ENCODE results near the gene OR6K3.

DNA sequence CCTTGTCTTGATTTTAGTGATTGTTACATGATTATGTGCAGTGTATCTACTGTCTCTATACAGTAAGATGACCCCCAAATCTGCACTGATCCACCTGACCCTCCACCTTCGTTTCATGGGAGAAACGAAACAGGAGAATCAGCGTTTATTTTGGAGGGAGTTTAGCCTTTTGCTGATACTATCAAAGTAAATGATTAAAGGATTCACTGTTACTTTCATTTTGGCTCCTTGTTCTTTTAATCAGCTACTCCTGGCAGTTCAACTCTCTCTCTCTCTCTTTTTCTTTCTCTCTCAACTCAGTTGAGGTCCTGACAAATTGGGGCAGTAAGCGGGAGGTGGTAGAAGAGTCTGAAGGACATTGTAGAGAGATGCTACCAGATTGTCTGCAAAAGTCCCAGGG, 9.9 kb upstream of the OR6K3 start:
- TF ChIP-seq, protein P1, sequence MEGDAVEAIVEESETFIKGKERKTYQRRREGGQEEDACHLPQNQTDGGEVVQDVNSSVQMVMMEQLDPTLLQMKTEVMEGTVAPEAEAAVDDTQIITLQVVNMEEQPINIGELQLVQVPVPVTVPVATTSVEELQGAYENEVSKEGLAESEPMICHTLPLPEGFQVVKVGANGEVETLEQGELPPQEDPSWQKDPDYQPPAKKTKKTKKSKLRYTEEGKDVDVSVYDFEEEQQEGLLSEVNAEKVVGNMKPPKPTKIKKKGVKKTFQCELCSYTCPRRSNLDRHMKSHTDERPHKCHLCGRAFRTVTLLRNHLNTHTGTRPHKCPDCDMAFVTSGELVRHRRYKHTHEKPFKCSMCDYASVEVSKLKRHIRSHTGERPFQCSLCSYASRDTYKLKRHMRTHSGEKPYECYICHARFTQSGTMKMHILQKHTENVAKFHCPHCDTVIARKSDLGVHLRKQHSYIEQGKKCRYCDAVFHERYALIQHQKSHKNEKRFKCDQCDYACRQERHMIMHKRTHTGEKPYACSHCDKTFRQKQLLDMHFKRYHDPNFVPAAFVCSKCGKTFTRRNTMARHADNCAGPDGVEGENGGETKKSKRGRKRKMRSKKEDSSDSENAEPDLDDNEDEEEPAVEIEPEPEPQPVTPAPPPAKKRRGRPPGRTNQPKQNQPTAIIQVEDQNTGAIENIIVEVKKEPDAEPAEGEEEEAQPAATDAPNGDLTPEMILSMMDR (IDR thresholded peaks at IDR 0.05; ENCODE audit: low read depth, low read length), result no peak
- no peak for TF ChIP-seq EZH2phosphoT487 (IDR thresholded peaks at IDR 0.05; ENCODE audit: low read depth)
